OCI-LY3 (cell line): ENCODE data around the gene HACD2.

ENCODE experiments used
- H2AFZ ChIP-seq: fragments of 200-600, 300-600 bp; shearing (Covaris generic); 2 replicates; pipeline ENCODE4 v1.6.0; 2014; ENCODE audit warnings: antibody characterized with exemption, low read depth, low read length
- H3K27ac ChIP-seq: fragments of 200-600, 300-600 bp; sonication (generic); 2 replicates; pipeline ENCODE4 v1.5.1; 2014; ENCODE audit warnings: mild to moderate bottlenecking, low read length, moderate library complexity, mixed read lengths
- H3K27me3 ChIP-seq: fragments of 200-600, 300-600 bp; sonication (generic); 2 replicates; pipeline ENCODE4 v1.6.1; 2014; ENCODE audit warnings: low read depth, low read length, mixed read lengths
- H3K36me3 ChIP-seq: fragments of 200-600, 300-600 bp; sonication (generic); replicated peaks from 2 replicates; pipeline ENCODE3; 2014; ENCODE audit warnings: low read depth, low read length, mixed read lengths
- H3K4me1 ChIP-seq: fragments of 300-600, 200-600 bp; sonication (generic); 2 replicates; pipeline ENCODE4 v1.6.1; 2014; ENCODE audit warnings: low read length, mixed read lengths
- H3K4me2 ChIP-seq: fragments of 200-600, 300-600 bp; sonication (generic); 2 replicates; pipeline ENCODE4 v1.6.1; 2014; ENCODE audit warnings: low read length, mixed read lengths
- H3K4me3 ChIP-seq: fragments of 300-600, 200-600 bp; sonication (generic); 2 replicates; pipeline ENCODE4 v1.5.1; 2014; ENCODE audit warnings: antibody characterized with exemption, mild to moderate bottlenecking, low read length, moderate library complexity
- H3K79me2 ChIP-seq: fragments of 300-600, 200-600 bp; shearing (Covaris generic); 2 replicates; pipeline ENCODE4 v1.6.1; 2014; ENCODE audit warnings: mild to moderate bottlenecking, low read length, mixed read lengths
- H3K9ac ChIP-seq: fragments of 300-600, 200-600 bp; shearing (Covaris generic); 2 replicates; pipeline ENCODE4 v1.6.0; 2014; ENCODE audit warnings: mild to moderate bottlenecking, low read length, moderate library complexity
- H3K9me3 ChIP-seq: fragments of 200-600, 300-600 bp; shearing (Covaris generic); 2 replicates; pipeline ENCODE4 v1.6.1; 2014; ENCODE audit warnings: low read length, mixed read lengths; ENCODE audit not compliant: insufficient read depth
- H4K20me1 ChIP-seq: fragments of 200-600, 300-600 bp; sonication (generic); 2 replicates; pipeline ENCODE4 v1.6.1; 2016; ENCODE audit warnings: low read length, mixed read lengths; ENCODE audit not compliant: insufficient read depth
- CTCF ChIP-seq: fragments of 200-600, 300-600 bp; sonication (generic); IDR thresholded peaks from 2 replicates; pipeline ENCODE4 v1.5.1; 2014; ENCODE audit warnings: antibody characterized with exemption, low read length, low read depth
- EZH2phosphoT487 ChIP-seq: fragments of 200-600 bp; shearing (Covaris generic); IDR thresholded peaks from 2 replicates; pipeline ENCODE4 v1.6.1; 2018; ENCODE audit warnings: antibody characterized with exemption, mixed run types, low read depth

Gene HACD2

GRCh38 chr3:123583561-123583960 is 1.3 kb downstream of the HACD2 start:
- H3K9me3 ChIP-seq: peaks cover 8% of the 10 kb centered on the region; the same call in 1 of the 2 replicates
- H3K4me1 ChIP-seq: peaks cover 16% of the 10 kb centered on the region; the same call in 1 of the 2 replicates
- no peaks in the 10 kb centered on the region for H3K27me3 ChIP-seq
- H3K4me3 ChIP-seq: peak overlapping the region; percentile 87
- TF ChIP-seq EZH2phosphoT487: no peak
- no peak for TF ChIP-seq CTCF
- H3K9ac ChIP-seq: no peak overlapping the region
- no peak overlapping the region for H2AFZ ChIP-seq
- peak overlapping the region; percentile 80 for H3K4me2 ChIP-seq
- peaks cover 21% of the 10 kb centered on the region for H3K36me3 ChIP-seq
- no peaks in the 10 kb centered on the region for H4K20me1 ChIP-seq
- no peak overlapping the region for H3K27ac ChIP-seq
- H3K79me2 ChIP-seq: peaks cover 35% of the 10 kb centered on the region

GRCh38 chr3:123582315-123582714 is 2.5 kb downstream of the HACD2 start:
- peaks cover 18% of the 10 kb centered on the region for H3K36me3 ChIP-seq
- no peaks in the 10 kb centered on the region for H4K20me1 ChIP-seq
- H2AFZ ChIP-seq: no peak overlapping the region
- H3K4me1 ChIP-seq: peaks cover 16% of the 10 kb centered on the region; the same call in 1 of the 2 replicates
- H3K79me2 ChIP-seq: peaks cover 30% of the 10 kb centered on the region
- H3K4me3 ChIP-seq: no peak overlapping the region
- H3K27me3 ChIP-seq: no peaks in the 10 kb centered on the region
- no peak overlapping the region for H3K4me2 ChIP-seq
- H3K9ac ChIP-seq: no peak overlapping the region
- H3K9me3 ChIP-seq: peaks cover 5% of the 10 kb centered on the region; the same call in 1 of the 2 replicates
- H3K27ac ChIP-seq: no peak overlapping the region
- TF ChIP-seq CTCF (no peak), EZH2phosphoT487 (no peak)

GRCh38 chr3:123576122-123576521 is 8.7 kb downstream of the HACD2 start:
- Histone ChIP-seq H3K4me3 (no peak overlapping the region), H3K4me2 (no peak overlapping the region), H2AFZ (no peak overlapping the region), H3K27me3 (no peaks in the 10 kb centered on the region), H3K9ac (no peak overlapping the region), H3K9me3 (no peaks in the 10 kb centered on the region), H4K20me1 (peaks cover 11% of the 10 kb centered on the region; the same call in 1 of the 2 replicates), H3K27ac (no peak overlapping the region), H3K4me1 (peaks cover 19% of the 10 kb centered on the region), H3K79me2 (no peaks in the 10 kb centered on the region), H3K36me3 (peaks cover 19% of the 10 kb centered on the region)
- TF ChIP-seq CTCF: no peak
- no peak for TF ChIP-seq EZH2phosphoT487

- no peak overlapping the region for H3K9ac ChIP-seq
- H3K79me2 ChIP-seq: no peaks in the 10 kb centered on the region
- no peak overlapping the region for H3K27ac ChIP-seq
- no peaks in the 10 kb centered on the region for H3K9me3 ChIP-seq
- no peak overlapping the region for H3K4me3 ChIP-seq
- H2AFZ ChIP-seq: no peak overlapping the region
- H3K36me3 ChIP-seq: peaks cover 12% of the 10 kb centered on the region
- H3K4me2 ChIP-seq: no peak overlapping the region
- no peaks in the 10 kb centered on the region for H3K27me3 ChIP-seq
- TF ChIP-seq EZH2phosphoT487 (no peak), CTCF (no peak)
- peaks cover 19% of the 10 kb centered on the region for H3K4me1 ChIP-seq
- H4K20me1 ChIP-seq: peaks cover 11% of the 10 kb centered on the region; the same call in 1 of the 2 replicates
Measured at GRCh38 chr3:123571973-123572365, 12.9 kb downstream of the HACD2 start.
